Smooth muscle cell (in vitro differentiated cells): Measurements from ENCODE around the gene NRSN2. TPM values are rescaled to one million over a fixed set of nuclear protein-coding genes. Genes with fewer than 3 reads are reported as not detected.
"Not testable (repeated sequence)": the region's sequence is repeated elsewhere in the genome, so short reads cannot be mapped to it uniquely, and the experiment has no call there.

Source experiments
- DNase-seq: peaks from one replicate; lab custom pipeline; 2025; ENCODE audit not compliant: unreplicated experiment; lab: John Stamatoyannopoulos, UW
- H2AFZ ChIP-seq: fragments of 200-600 bp; sonication (generic); 2 replicates; pipeline ENCODE4 v1.6.0; 2016; ENCODE audit warnings: antibody characterized with exemption, low read depth, mild to moderate bottlenecking
- H3F3A ChIP-seq: fragments of 200-600 bp; sonication (generic); 2 replicates; pipeline ENCODE4 v1.6.0; 2017; ENCODE audit warnings: antibody characterized with exemption, low read depth
- H3K27ac ChIP-seq: fragments of 200-600 bp; sonication (generic); 2 replicates; pipeline ENCODE4 v1.5.1; 2016; ENCODE audit warnings: low read depth, mild to moderate bottlenecking
- H3K27me3 ChIP-seq: fragments of 200-600 bp; sonication (generic); 2 replicates; pipeline ENCODE4 v1.6.1; 2016; ENCODE audit warnings: low read depth, mild to moderate bottlenecking
- H3K36me3 ChIP-seq: fragments of 200-600 bp; sonication (generic); 2 replicates; pipeline ENCODE4 v1.5.1; 2016; ENCODE audit warnings: low read depth
- H3K4me1 ChIP-seq: fragments of 200-600 bp; sonication (generic); 2 replicates; pipeline ENCODE4 v1.5.1; 2016; ENCODE audit warnings: low read depth
- H3K4me2 ChIP-seq: fragments of 200-600 bp; sonication (generic); 2 replicates; pipeline ENCODE4 v1.6.0; 2016; ENCODE audit warnings: mild to moderate bottlenecking
- H3K4me3 ChIP-seq: fragments of 200-600 bp; sonication (generic); 2 replicates; pipeline ENCODE4 v1.5.1; 2016; ENCODE audit warnings: mild to moderate bottlenecking
- H3K79me2 ChIP-seq: fragments of 200-600 bp; sonication (generic); 2 replicates; pipeline ENCODE4 v1.6.0; 2016; ENCODE audit warnings: low read depth, mild to moderate bottlenecking
- H3K9ac ChIP-seq: fragments of 200-600 bp; sonication (generic); 2 replicates; pipeline ENCODE4 v1.6.0; 2016; ENCODE audit warnings: low read depth
- H3K9me3 ChIP-seq: fragments of 200-600 bp; sonication (generic); replicated peaks from 2 replicates; pipeline ENCODE4 v1.5.1; 2016; ENCODE audit warnings: low read depth
- H4K20me1 ChIP-seq: fragments of 200-600 bp; sonication (generic); 2 replicates; pipeline ENCODE4 v1.6.0; 2016; ENCODE audit warnings: low read depth
- CTCF ChIP-seq: fragments of 200-600 bp; sonication (generic); IDR thresholded peaks from 2 replicates; pipeline ENCODE4 v1.5.1; 2017; ENCODE audit warnings: borderline replicate concordance, mild to moderate bottlenecking, antibody characterized with exemption; ENCODE audit not compliant: insufficient read depth, poor library complexity, severe bottlenecking
- WGBS: methylation state at CpG from one replicate; pipeline ENCODE4 v1.1.7; 2016; ENCODE audit warnings: low lambda C conversion rate; 5-methylcytosine and 5-hydroxymethylcytosine counted together
- polyA plus RNA-seq: library from polyadenylated mRNA; unstranded; fragments of >200 nt; fragmentation: Nextera tagmentation; extraction: Ambion mirVana; gene quantifications from 2 replicates; pipeline ENCODE4 v1.2.1, GENCODE V29; 2016
- total RNA-seq: library from RNA; depleted of rRNA; stranded (reverse); fragments of >200 nt; gene quantifications from 2 replicates; pipeline ENCODE4 v1.2.3, GENCODE V29; 2014

NRSN2 gene
- total and polyA plus RNA-seq, 2 experiments from 2014 or later = 50.1 to 107 TPM

GRCh38 chr20:334578-334977, 12.3 kb upstream of the NRSN2 start:
- H3K36me3 ChIP-seq = no peaks in the 10 kb centered on the region
- H3K9me3 ChIP-seq = no peaks in the 10 kb centered on the region
- peaks cover 9% of the 10 kb centered on the region for H3K4me1 ChIP-seq
- WGBS = 93% methylated on average over 8 of the region's 8 CpGs
- no peak overlapping the region for H3K27ac ChIP-seq
- no peak overlapping the region for H3K4me2 ChIP-seq
- no peak for DNase-seq
- peaks cover 34% of the 10 kb centered on the region for H4K20me1 ChIP-seq
- H2AFZ ChIP-seq = no peak overlapping the region
- no peak for TF ChIP-seq CTCF
- no peak overlapping the region for H3K4me3 ChIP-seq
- no peaks in the 10 kb centered on the region for H3K79me2 ChIP-seq
- H3F3A ChIP-seq = peaks cover 12% of the 10 kb centered on the region
- no peaks in the 10 kb centered on the region for H3K27me3 ChIP-seq
- no peak overlapping the region for H3K9ac ChIP-seq

- H3K4me3 ChIP-seq = not testable (repeated sequence)
Measured at GRCh38 chr20:336040-336439, 10.9 kb upstream of the NRSN2 start.

DNA sequence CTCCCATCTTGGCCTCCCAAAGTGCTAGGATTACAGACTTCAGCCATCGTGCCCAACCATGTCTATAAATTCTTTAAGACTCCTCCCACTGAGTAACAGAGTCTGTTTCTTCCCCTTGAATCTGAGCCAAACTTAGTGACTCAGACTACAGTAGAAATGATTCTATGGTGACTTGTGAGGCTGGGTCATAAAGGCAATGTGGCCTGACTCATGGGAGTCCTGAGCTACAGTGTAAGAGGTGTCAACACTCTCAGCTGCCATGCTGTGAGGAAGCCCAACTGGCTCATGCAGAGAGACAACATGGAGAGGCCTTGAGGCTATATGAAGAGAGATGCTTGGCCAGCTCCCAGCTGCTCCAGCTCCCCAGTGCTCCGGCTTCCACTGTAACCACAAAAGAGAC, 5.2 kb upstream of the NRSN2 start:
- Histone ChIP-seq H3K79me2 (peaks cover 6% of the 10 kb centered on the region), H3K9me3 (no peaks in the 10 kb centered on the region), H3K4me1 (peaks cover 5% of the 10 kb centered on the region), H3K4me2 (no peak overlapping the region), H3K27ac (no peak overlapping the region), H3F3A (peaks cover 1% of the 10 kb centered on the region), H3K27me3 (no peaks in the 10 kb centered on the region), H2AFZ (no peak overlapping the region), H3K4me3 (no peak overlapping the region), H3K36me3 (no peaks in the 10 kb centered on the region), H3K9ac (no peak overlapping the region), H4K20me1 (no peaks in the 10 kb centered on the region)
- no peak for TF ChIP-seq CTCF
- 57% methylated on average over 2 of the region's 2 CpGs for WGBS
- DNase-seq = no peak

More at GRCh38 chr20:336040-336439, 10.9 kb upstream of the NRSN2 start:
- DNase-seq, H3K27me3 ChIP-seq, H3K4me2 ChIP-seq, H3K4me1 ChIP-seq, H3K27ac ChIP-seq, H3K36me3 ChIP-seq, H2AFZ ChIP-seq, H3F3A ChIP-seq, H3K9ac ChIP-seq, H3K9me3 ChIP-seq, H3K79me2 ChIP-seq: not testable (repeated sequence)
- H4K20me1 ChIP-seq = peaks cover 19% of the 10 kb centered on the region
- WGBS = 90% methylated on average over 1 of the region's 1 CpG

DNA sequence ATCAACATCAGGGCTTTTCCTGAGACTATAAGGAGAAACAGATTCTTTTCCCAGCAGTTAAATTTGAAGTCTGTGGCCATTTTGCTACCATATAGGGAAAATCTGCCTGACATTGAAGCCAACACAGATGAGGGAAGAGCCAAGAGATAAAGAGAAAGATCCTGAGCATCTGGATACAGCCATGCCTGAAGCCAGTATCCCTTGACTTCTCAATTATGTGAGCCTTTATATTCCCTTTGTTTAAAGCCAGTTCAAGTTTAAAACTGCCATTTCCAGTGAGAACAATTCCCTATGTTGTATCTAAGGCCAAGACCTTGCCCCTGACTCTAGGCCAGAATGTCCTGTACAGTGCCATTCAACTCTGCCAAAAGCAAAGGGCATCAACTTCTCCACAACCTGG, 3.8 kb upstream of the NRSN2 start:
- no peak for TF ChIP-seq CTCF
- no peaks in the 10 kb centered on the region for H3K9me3 ChIP-seq
- no peaks in the 10 kb centered on the region for H4K20me1 ChIP-seq
- no peak for DNase-seq
- no peaks in the 10 kb centered on the region for H3K36me3 ChIP-seq
- H3K9ac ChIP-seq = no peak overlapping the region
- no peak overlapping the region for H2AFZ ChIP-seq
- H3K27ac ChIP-seq = no peak overlapping the region
- no peak overlapping the region for H3K4me3 ChIP-seq
- H3K79me2 ChIP-seq = peaks cover 6% of the 10 kb centered on the region
- no peaks in the 10 kb centered on the region for H3K27me3 ChIP-seq
- peaks cover 5% of the 10 kb centered on the region for H3K4me1 ChIP-seq
- H3K4me2 ChIP-seq = no peak overlapping the region
- H3F3A ChIP-seq = peaks cover 6% of the 10 kb centered on the region
